HAP-1 (cell line): ENCODE data around the gene PHIP.

Source experiments
- DNase-seq, 2 experiments: peaks; one replicate each; pipeline ENCODE4 v3.0.0-alpha.2; 2016 to 2020; ENCODE audit warnings: low spot score in 2 of 2
- H3K27me3 ChIP-seq: fragments of 250-450 bp; sonication (Bioruptor Pico); 2 replicates; pipeline ENCODE4 v1.5.1; 2020; ENCODE audit warnings: low read depth, mild to moderate bottlenecking, moderate library complexity
- H3K36me3 ChIP-seq: fragments of 250-450 bp; sonication (Bioruptor Pico); replicated peaks from 2 replicates; pipeline ENCODE4 v1.5.1; 2020; ENCODE audit warnings: mild to moderate bottlenecking
- H3K4me1 ChIP-seq: fragments of 250-450 bp; sonication (Bioruptor Pico); 2 replicates; pipeline ENCODE4 v1.5.1; 2020; ENCODE audit warnings: mild to moderate bottlenecking
- H3K4me3 ChIP-seq: fragments of 250-450 bp; sonication (Bioruptor Pico); 2 replicates; pipeline ENCODE4 v1.5.1; 2020; ENCODE audit warnings: mild to moderate bottlenecking, moderate library complexity
- H3K9me3 ChIP-seq: fragments of 250-450 bp; sonication (Bioruptor Pico); 2 replicates; pipeline ENCODE4 v1.5.1; 2020; ENCODE audit warnings: mild to moderate bottlenecking, moderate library complexity
- in situ Hi-C: fragments of 300-500 bp; cut with MboI; formaldehyde crosslinking; loops from 3 replicates; pipeline ENCODE4 v1.14.3; 2020; ENCODE audit warnings: low sequenced_read_pairs, inconsistent platforms, mixed read lengths

The PHIP gene

GRCh38 chr6:79081663-79082062 lies 3.6 kb upstream of the PHIP start:
- Histone ChIP-seq H3K36me3 (no peaks in the 10 kb centered on the region), H3K4me1 (peaks cover 8% of the 10 kb centered on the region), H3K27me3 (peaks cover 4% of the 10 kb centered on the region; the same call in 1 of the 2 replicates), H3K9me3 (no peaks in the 10 kb centered on the region), H3K4me3 (no peak overlapping the region)
- no peak for DNase-seq
- in situ Hi-C loops, result no loop called here

GRCh38 chr6:79079561-79080041 lies 1.5 kb upstream of the PHIP start:
- H3K9me3 ChIP-seq, result no peaks in the 10 kb centered on the region
- peaks cover 15% of the 10 kb centered on the region for H3K4me1 ChIP-seq
- DNase-seq, result peak; percentile 21 to 68
- H3K36me3 ChIP-seq, result peaks cover 3% of the 10 kb centered on the region; the same call in 1 of the 2 replicates
- H3K4me3 ChIP-seq, result peak overlapping the region; percentile 83
- no peaks in the 10 kb centered on the region for H3K27me3 ChIP-seq
- in situ Hi-C loops, result no loop called here

GRCh38 chr6:79077715-79078074 lies 359 bp downstream of the PHIP start:
- H3K4me3 ChIP-seq, result peak overlapping the region; percentile 83
- H3K27me3 ChIP-seq, result no peaks in the 10 kb centered on the region
- DNase-seq, result no peak
- peaks cover 3% of the 10 kb centered on the region; the same call in 1 of the 2 replicates for H3K36me3 ChIP-seq
- in situ Hi-C loops, result no loop called here
- H3K4me1 ChIP-seq, result peaks cover 26% of the 10 kb centered on the region
- no peaks in the 10 kb centered on the region for H3K9me3 ChIP-seq

GRCh38 chr6:79076782-79077641 lies 1.0 kb downstream of the PHIP start:
- DNase-seq, result peak; percentile 93
- in situ Hi-C loops, result no loop called here
- peaks cover 3% of the 10 kb centered on the region; the same call in 1 of the 2 replicates for H3K36me3 ChIP-seq
- no peaks in the 10 kb centered on the region for H3K27me3 ChIP-seq
- H3K4me3 ChIP-seq, result peak overlapping the region; percentile 72
- H3K9me3 ChIP-seq, result no peaks in the 10 kb centered on the region
- H3K4me1 ChIP-seq, result peaks cover 26% of the 10 kb centered on the region

GRCh38 chr6:79076160-79076559 lies 1.9 kb downstream of the PHIP start:
- H3K4me3 ChIP-seq, result peak overlapping the region; percentile 72
- no peaks in the 10 kb centered on the region for H3K27me3 ChIP-seq
- peaks cover 26% of the 10 kb centered on the region for H3K4me1 ChIP-seq
- in situ Hi-C loops, result no loop called here
- H3K9me3 ChIP-seq, result no peaks in the 10 kb centered on the region
- DNase-seq, result no peak
- peaks cover 3% of the 10 kb centered on the region; the same call in 1 of the 2 replicates for H3K36me3 ChIP-seq

GRCh38 chr6:79073888-79074287 lies 4.2 kb downstream of the PHIP start:
- in situ Hi-C loops, result no loop called here
- Histone ChIP-seq H3K27me3 (no peaks in the 10 kb centered on the region), H3K4me1 (peaks cover 18% of the 10 kb centered on the region)

GRCh38 chr6:79072640-79073181 lies 5.3 kb downstream of the PHIP start:
- Histone ChIP-seq H3K4me3 (no peak overlapping the region), H3K9me3 (no peaks in the 10 kb centered on the region), H3K27me3 (no peaks in the 10 kb centered on the region), H3K4me1 (peaks cover 18% of the 10 kb centered on the region), H3K36me3 (peaks cover 11% of the 10 kb centered on the region)
- no peak for DNase-seq
- in situ Hi-C loops, result no loop called here

More at GRCh38 chr6:79073888-79074287, 4.2 kb downstream of the PHIP start:
- DNase-seq, result no peak
- H3K9me3 ChIP-seq, result no peaks in the 10 kb centered on the region
- no peak overlapping the region for H3K4me3 ChIP-seq
- peaks cover 11% of the 10 kb centered on the region for H3K36me3 ChIP-seq

- H3K9me3 ChIP-seq, result no peaks in the 10 kb centered on the region
- in situ Hi-C loops, result no loop called here
- no peaks in the 10 kb centered on the region for H3K27me3 ChIP-seq
- H3K4me3 ChIP-seq, result no peak overlapping the region
- no peak for DNase-seq
- H3K4me1 ChIP-seq, result peaks cover 18% of the 10 kb centered on the region
- H3K36me3 ChIP-seq, result peaks cover 11% of the 10 kb centered on the region
Observed at GRCh38 chr6:79071547-79071946, 6.5 kb downstream of the PHIP start.

- in situ Hi-C loops, result no loop called here
Observed at GRCh38 chr6:79070206-79070825, 7.7 kb downstream of the PHIP start.

GRCh38 chr6:79066828-79067227 lies 11.2 kb downstream of the PHIP start:
- Histone ChIP-seq H3K4me1 (no peaks in the 10 kb centered on the region), H3K27me3 (no peaks in the 10 kb centered on the region), H3K9me3 (no peaks in the 10 kb centered on the region), H3K36me3 (peaks cover 8% of the 10 kb centered on the region; the same call in 1 of the 2 replicates), H3K4me3 (no peak overlapping the region)
- DNase-seq, result no peak
- in situ Hi-C loops, result no loop called here

More at GRCh38 chr6:79070206-79070825, 7.7 kb downstream of the PHIP start:
- no peak for DNase-seq
- Histone ChIP-seq H3K9me3 (no peaks in the 10 kb centered on the region), H3K4me1 (peaks cover 18% of the 10 kb centered on the region), H3K4me3 (no peak overlapping the region), H3K36me3 (peaks cover 8% of the 10 kb centered on the region; the same call in 1 of the 2 replicates), H3K27me3 (no peaks in the 10 kb centered on the region)

GRCh38 chr6:79066330-79066729 lies 11.7 kb downstream of the PHIP start:
- in situ Hi-C loops, result no loop called here
- H3K36me3 ChIP-seq, result peaks cover 8% of the 10 kb centered on the region; the same call in 1 of the 2 replicates

GRCh38 chr6:79065232-79065631 lies 12.8 kb downstream of the PHIP start:
- H3K4me3 ChIP-seq, result no peak overlapping the region
- H3K36me3 ChIP-seq, result peaks cover 10% of the 10 kb centered on the region
- no peaks in the 10 kb centered on the region for H3K27me3 ChIP-seq
- in situ Hi-C loops, result no loop called here
- no peak for DNase-seq
- H3K9me3 ChIP-seq, result no peaks in the 10 kb centered on the region
- no peaks in the 10 kb centered on the region for H3K4me1 ChIP-seq

More at GRCh38 chr6:79066330-79066729, 11.7 kb downstream of the PHIP start:
- H3K9me3 ChIP-seq, result no peaks in the 10 kb centered on the region
- no peak overlapping the region for H3K4me3 ChIP-seq
- no peaks in the 10 kb centered on the region for H3K27me3 ChIP-seq
- no peak for DNase-seq
- H3K4me1 ChIP-seq, result no peaks in the 10 kb centered on the region

GRCh38 chr6:79064635-79065034 lies 13.4 kb downstream of the PHIP start:
- in situ Hi-C loops, result no loop called here
- no peaks in the 10 kb centered on the region for H3K4me1 ChIP-seq
- no peaks in the 10 kb centered on the region for H3K27me3 ChIP-seq
- peaks cover 14% of the 10 kb centered on the region for H3K36me3 ChIP-seq
- DNase-seq, result no peak
- H3K4me3 ChIP-seq, result no peak overlapping the region
- H3K9me3 ChIP-seq, result no peaks in the 10 kb centered on the region

- H3K9me3 ChIP-seq, result no peaks in the 10 kb centered on the region
- DNase-seq, result no peak
- H3K4me3 ChIP-seq, result no peak overlapping the region
Observed at GRCh38 chr6:79062708-79063107, 15.3 kb downstream of the PHIP start.

More at GRCh38 chr6:79062708-79063107, 15.3 kb downstream of the PHIP start:
- Histone ChIP-seq H3K36me3 (peaks cover 31% of the 10 kb centered on the region), H3K27me3 (no peaks in the 10 kb centered on the region), H3K4me1 (no peaks in the 10 kb centered on the region)
- in situ Hi-C loops, result no loop called here
